Stimulated activated CD8-positive, alpha-beta memory T cell treated with anti-CD3 and anti-CD28 coated beads, Interleukin-4, amount 100 ng/mL, for 24 hours (primary cell): ENCODE data around the gene DKKL1.

ENCODE experiments used
- DNase-seq: peaks from one replicate; pipeline ENCODE4 v3.0.0-alpha.2; 2020; ENCODE audit warnings: low read depth

DKKL1 gene

DNA sequence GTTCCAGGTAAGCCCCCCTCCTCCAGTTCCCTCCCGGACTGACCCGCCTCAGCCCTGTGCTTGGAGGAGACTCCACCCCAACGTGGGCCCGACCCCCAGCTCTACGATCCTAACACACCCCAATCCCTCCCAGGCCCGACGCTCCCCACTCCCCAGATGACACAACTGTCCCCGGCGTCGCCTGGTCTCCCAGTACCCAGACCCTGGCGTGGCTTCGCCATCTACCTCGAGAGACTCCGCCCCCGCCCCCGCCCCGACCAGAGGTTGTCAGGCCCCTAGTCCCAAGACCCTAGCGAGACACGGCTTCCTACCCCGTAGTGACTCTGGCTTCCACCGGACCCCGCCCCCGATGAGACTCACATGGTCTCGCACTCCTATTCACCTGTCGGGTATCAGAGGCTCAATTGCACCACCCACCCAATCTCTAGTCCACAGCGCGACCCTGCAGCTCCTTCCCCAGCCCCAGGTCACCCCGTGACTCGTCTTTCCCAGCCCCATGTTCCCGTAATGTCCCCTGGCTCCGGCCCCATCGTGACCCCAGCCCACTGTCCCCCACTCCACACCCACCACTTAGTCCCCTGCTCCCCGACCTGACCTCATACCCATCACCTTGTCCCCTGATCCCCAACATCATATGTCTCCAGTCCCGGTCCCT is 25.5 kb upstream of the DKKL1 start:
- DNase-seq: no peak

DNA sequence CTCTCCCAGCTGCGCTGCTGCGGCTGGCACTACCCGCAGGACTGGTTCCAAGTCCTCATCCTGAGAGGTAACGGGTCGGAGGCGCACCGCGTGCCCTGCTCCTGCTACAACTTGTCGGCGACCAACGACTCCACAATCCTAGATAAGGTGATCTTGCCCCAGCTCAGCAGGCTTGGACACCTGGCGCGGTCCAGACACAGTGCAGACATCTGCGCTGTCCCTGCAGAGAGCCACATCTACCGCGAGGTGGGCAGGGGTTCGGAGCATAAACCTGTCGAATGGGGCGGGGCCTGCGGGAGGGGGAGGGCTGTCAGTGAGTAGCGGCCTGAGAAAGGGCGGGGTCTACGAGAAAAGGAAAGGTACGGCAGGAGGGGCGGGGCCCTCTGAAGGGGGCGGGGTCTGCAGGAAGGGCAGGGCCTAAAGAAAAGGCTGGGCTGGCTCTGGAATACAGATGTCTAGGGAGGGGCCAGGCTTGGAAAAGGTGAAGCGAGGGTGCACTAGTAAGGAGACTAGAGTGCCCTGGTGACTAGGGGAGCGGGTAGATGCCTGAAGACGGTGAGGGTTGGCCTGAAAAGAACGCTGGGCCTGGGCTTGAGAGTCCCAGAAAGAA is 24.9 kb upstream of the DKKL1 start:
- DNase-seq: no peak

GRCh38 chr19:49339301-49340068 is 24.2 kb upstream of the DKKL1 start:
- no peak for DNase-seq

GRCh38 chr19:49340069-49340864 is 23.4 kb upstream of the DKKL1 start:
- no peak for DNase-seq

- no peak for DNase-seq
Observed at GRCh38 chr19:49340865-49341718, 22.6 kb upstream of the DKKL1 start.

- DNase-seq: no peak
Observed at GRCh38 chr19:49342291-49342721, 21.4 kb upstream of the DKKL1 start.

- DNase-seq: no peak
Observed at GRCh38 chr19:49343123-49343522, 20.6 kb upstream of the DKKL1 start.

GRCh38 chr19:49344505-49345423 is 18.9 kb upstream of the DKKL1 start:
- DNase-seq: no peak

GRCh38 chr19:49347191-49347590 is 16.5 kb upstream of the DKKL1 start:
- DNase-seq: no peak

DNA sequence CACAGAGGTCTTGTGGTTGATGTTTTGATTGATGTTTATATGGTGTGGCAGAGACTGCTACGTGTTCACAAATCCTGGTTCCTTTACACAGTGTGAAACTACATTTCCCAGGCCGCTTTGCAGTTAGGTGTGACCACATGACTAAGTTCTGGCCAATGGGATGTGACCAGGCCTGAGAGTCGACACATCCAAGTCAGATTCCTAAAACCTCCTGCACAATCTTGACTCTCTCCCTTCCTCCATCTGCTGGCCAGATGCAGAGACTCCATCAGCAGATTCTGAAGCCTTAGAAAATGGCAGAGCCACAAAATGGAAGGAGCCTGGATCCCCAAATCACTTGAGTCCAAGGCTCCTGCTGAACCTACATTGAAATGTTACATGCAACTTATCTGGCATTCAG is 15.8 kb upstream of the DKKL1 start:
- DNase-seq: no peak

DNA sequence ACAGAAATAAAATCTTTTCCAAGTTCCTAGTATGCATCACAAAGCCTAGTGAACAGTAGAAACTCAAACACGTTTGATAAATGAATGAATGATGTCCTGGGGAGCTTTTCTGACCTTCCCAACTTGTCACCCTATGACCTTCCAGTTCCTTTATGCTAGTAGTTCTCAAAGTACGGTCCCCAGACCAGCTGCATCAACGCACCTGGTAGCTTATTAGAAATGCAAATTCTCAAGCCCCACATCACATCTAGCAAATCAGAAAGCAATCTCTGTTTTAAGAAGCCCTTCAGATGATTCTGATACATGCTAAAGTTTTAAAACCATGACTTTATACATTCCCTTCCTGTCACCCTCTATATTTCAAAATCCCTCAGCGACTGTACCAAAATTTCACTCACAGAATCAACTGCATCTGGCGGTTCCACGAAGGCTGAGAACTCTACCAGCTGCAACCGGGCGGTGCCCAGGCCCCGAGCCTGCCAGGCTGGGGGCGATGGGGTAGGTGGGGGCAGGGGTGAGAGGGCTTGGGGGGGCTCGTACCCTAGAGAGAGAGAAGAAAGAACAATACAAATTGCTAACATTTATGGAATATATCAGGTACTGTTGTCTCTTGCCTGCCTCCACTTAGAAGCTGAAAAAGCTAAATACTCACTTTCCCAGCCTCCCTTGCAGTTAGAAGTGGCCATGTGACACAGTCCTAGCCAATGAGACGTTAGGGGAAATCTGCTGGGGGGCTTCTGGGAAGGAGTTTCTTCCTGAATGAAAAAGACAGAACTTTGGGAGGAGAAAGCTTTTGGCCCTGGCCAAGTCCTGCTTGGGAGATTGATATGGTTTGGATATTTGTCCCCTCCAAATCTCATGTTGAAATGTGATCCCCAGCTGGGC is 15.1 kb upstream of the DKKL1 start:
- no peak for DNase-seq

DNA sequence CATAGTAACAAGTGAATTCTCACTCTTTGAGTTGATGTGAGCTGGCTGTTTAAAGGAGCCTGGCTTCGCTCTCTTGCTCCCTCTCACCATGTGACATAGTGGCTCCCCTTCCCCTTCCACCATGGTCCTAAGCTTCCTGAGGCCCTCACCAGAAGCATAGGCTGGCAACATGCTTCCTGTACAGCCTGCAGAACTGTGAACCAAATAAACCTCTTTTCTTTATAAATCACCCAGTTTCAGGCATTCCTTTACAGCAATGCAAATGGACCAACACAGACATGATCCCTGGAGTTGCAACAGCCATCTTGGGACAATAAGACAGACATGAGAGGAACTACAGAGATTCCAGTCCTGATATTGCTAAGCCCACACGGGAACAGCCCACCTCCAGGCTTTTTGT is 14.1 kb upstream of the DKKL1 start:
- DNase-seq: no peak

DNA sequence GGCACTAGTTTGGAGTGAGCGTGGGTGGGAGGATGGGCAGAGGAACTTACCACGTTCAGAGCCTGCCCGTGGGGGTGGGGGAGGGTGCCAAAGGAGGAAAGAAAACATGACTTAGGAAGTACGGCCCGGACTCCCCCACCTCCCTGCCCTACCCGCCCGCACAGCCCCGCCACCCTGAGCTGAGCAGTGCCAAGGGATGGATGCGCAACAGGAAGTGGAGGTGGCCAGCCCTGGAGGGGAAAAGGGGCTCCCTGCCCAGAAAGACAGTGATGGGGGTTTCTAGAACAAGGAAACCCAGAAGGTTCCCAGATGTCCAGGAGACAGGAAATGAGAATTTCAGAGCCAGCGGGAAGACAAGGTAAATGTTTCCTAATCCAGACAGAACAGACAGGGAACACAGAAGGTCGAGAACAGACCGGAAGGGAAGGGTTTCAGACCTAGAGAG is 7.7 kb upstream of the DKKL1 start:
- DNase-seq: no peak

DNA sequence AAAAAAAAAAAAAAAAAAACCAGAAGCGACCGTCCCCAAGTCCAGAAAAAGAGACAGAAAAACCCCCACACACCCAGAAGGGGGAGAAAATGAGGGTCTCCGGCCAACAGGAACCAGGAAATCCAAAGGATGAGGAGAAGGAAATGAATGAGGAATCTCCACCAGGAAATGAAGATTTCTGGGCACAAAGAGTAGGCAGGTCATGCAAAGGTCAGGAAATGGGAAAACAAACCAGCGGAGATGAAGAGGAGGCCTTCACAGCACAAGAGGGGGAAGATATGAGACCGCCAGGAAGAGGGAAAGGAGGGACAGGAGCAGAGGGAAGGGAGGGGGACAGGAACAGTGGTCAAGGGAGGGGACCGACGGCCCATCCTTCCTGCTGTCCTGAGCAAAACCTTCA is 7.3 kb upstream of the DKKL1 start:
- DNase-seq: no peak

- DNase-seq: no peak
Observed at GRCh38 chr19:49357186-49357585, 6.5 kb upstream of the DKKL1 start.

DNA sequence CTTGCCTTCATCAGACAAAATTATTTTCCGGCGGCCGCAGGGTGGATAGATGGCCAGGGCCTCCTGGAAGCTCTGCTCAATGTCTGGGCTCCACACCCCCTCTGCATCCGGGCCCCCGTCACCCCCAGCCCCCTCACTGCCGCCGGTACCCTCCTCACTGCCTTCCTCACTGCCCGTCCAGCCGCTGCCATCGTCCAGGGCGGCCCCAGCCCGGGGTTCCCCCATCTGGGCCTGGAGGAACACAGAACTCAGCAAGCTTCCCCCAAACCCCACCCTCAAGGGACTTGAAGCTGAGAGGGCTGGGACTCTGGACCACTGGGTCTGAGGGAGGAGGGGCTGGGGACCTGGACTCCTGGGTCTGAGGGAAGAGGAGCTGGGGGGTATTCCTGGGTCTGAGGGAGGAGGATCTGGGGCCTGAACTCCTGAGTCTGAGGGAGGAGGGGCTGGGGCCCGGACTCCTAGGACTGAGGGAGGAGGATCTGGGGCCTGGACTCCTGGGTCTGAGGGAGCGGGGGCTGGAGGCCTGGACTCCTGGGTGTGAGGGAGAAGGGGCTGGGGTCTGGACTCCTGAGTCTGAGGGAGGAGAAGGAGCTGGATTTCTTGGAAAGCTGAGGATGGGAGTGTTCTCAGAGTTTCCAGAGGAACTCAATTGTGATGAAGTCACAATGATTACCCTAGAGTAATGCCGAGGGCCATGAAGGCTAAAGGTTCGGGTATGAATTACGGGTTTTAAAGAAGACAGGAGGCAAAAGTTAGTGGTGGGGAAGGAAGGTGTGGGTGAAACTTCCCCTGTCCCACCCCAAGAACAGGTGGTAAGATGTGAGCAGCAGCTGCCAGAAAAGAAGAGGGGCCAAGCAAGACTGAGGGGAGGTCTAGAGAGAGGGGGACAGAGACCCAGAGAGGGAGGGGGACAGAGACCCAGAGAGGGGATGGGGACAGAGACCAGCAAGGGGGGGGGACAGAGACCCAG is 3.5 kb upstream of the DKKL1 start:
- DNase-seq: no peak

DNA sequence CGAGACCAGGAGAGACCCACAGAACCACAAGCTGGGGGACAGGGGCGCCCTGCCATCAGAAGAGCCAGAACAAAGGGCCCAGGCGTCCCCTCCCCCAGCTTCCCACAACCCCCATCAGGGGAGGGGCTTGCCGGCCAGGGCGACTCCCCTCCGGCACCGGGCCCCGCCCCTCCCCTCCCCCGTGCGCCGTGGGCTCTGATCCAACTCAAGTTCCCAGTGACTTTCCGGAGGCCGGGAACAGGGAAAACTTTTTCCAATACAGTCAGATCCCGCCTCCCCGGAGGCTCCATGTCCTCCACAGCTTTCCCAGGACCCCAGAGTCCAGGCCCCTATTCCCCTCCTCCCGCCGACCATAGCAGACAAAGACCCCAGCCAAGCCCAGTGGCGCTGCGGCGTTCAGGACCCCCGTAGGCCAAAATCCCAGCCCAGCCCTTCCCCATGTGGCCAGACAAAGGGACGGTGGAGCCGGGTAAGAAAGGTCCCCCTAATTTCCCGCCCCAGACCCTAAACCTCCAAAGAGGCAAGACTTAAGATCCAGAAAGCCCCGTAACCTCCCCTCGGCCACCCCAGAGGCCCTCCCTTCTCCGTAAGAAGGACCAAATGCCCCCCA is 2.1 kb upstream of the DKKL1 start:
- no peak for DNase-seq
